ENCODE measurements around the gene HOXA10. TPM values are rescaled to one million over a fixed set of nuclear protein-coding genes. Genes with fewer than 3 reads are reported as not detected.

Gene HOXA10
- total and polyA plus RNA-seq, 9 donors: 21.2 to 36.0 (median 30.4) TPM

GRCh38 chr7:27172315-27172774 lies 1.8 kb downstream of the HOXA10 start:
- no peak for DNase-seq
- peaks cover 15% of the 10 kb centered on the region for H3K36me3 ChIP-seq (ENCODE audit: control insufficient read depth, insufficient read depth, low read length)
- H3K9me3 ChIP-seq (replicated peaks; ENCODE audit: control insufficient read depth, low read depth, low read length): no peaks in the 10 kb centered on the region
- peaks cover 76% of the 10 kb centered on the region for H3K27me3 ChIP-seq (ENCODE audit: control insufficient read depth, insufficient read depth, low read length)
- WGBS (ENCODE audit: insufficient coverage): 4% methylated on average over 9 of the region's 10 CpGs
- peak overlapping the region; percentile 72 for H3K4me3 ChIP-seq (ENCODE audit: low read length)
- H3K4me1 ChIP-seq (ENCODE audit: control insufficient read depth, insufficient read depth, low read length): peaks cover 65% of the 10 kb centered on the region
- peak overlapping the region; percentile 98 for H3K27ac ChIP-seq (ENCODE audit: low read length)

- Histone ChIP-seq H3K36me3 (ENCODE audit: control insufficient read depth, insufficient read depth, low read length) (peaks cover 15% of the 10 kb centered on the region), H3K27ac (ENCODE audit: low read length) (peak overlapping the region; percentile 98), H3K4me3 (ENCODE audit: low read length) (peak overlapping the region; percentile 72), H3K9me3 (replicated peaks; ENCODE audit: control insufficient read depth, low read depth, low read length) (no peaks in the 10 kb centered on the region), H3K27me3 (ENCODE audit: control insufficient read depth, insufficient read depth, low read length) (peaks cover 76% of the 10 kb centered on the region), H3K4me1 (ENCODE audit: control insufficient read depth, insufficient read depth, low read length) (peaks cover 65% of the 10 kb centered on the region)
- DNase-seq: peak; percentile 70
- 4% methylated on average over 25 of the region's 30 CpGs for WGBS (ENCODE audit: insufficient coverage)
These were observed 2.3 kb downstream of the HOXA10 start for GRCh38 chr7:27171637-27172314.

GRCh38 chr7:27171325-27171636 lies 2.8 kb downstream of the HOXA10 start:
- peaks cover 15% of the 10 kb centered on the region for H3K36me3 ChIP-seq (ENCODE audit: control insufficient read depth, insufficient read depth, low read length)
- peak overlapping the region; percentile 98 for H3K27ac ChIP-seq (ENCODE audit: low read length)
- 5% methylated on average over 6 of the region's 8 CpGs for WGBS (ENCODE audit: insufficient coverage)
- no peak for DNase-seq
- peak overlapping the region; percentile 72 for H3K4me3 ChIP-seq (ENCODE audit: low read length)
- H3K27me3 ChIP-seq (ENCODE audit: control insufficient read depth, insufficient read depth, low read length): peaks cover 78% of the 10 kb centered on the region
- H3K4me1 ChIP-seq (ENCODE audit: control insufficient read depth, insufficient read depth, low read length): peaks cover 66% of the 10 kb centered on the region
- H3K9me3 ChIP-seq (replicated peaks; ENCODE audit: control insufficient read depth, low read depth, low read length): no peaks in the 10 kb centered on the region

DNA sequence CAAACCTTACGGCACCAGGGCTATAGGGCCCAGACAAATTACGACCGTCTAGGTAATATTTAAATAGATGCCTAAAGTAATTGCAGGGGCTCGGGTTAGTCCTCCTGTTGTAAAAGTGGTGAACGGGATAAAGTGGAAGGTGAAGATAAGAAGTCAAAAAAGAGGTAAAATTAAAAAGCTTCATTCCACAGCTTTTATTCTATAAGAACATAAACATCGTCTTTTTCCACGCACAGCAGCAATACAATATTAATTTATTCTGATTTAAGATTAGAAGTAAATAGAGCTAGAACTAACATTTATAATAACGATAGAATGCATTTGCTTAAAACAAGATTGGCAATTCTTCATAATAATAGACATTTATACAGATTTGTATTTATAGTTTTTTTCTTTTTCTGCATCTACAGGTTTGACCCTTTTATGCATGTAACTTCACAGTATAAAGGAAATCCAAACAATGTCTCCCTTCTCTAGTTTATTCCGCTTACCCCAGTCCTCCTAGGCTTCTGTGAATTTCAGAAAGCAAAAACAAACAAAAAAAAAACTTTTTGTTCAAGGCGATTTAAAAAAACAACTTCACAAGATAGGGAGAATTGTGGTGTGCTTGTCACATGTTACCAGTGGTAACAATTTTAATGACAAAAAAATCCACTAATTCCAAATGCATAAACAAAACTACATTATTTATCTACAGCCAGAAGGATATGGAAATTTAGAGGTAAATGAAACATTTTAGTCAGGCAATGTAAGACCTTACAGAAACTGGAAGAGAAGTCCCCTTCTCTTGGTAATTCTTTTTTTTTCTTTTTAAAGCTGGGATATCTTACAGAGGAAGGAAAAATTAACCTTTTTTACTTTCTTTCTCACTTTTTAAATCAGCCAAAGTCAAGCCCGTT lies 3.4 kb downstream of the HOXA10 start:
- Histone ChIP-seq H3K36me3 (ENCODE audit: control insufficient read depth, insufficient read depth, low read length) (peaks cover 15% of the 10 kb centered on the region), H3K9me3 (replicated peaks; ENCODE audit: control insufficient read depth, low read depth, low read length) (no peaks in the 10 kb centered on the region), H3K4me3 (ENCODE audit: low read length) (peak overlapping the region; percentile 72), H3K27me3 (ENCODE audit: control insufficient read depth, insufficient read depth, low read length) (peaks cover 78% of the 10 kb centered on the region), H3K27ac (ENCODE audit: low read length) (peak overlapping the region; percentile 98), H3K4me1 (ENCODE audit: control insufficient read depth, insufficient read depth, low read length) (peaks cover 66% of the 10 kb centered on the region)
- no CpG with 5 or more reads among the region's 11 CpGs for WGBS (ENCODE audit: insufficient coverage)
- no peak for DNase-seq

GRCh38 chr7:27169658-27170425 lies 4.3 kb downstream of the HOXA10 start:
- no peaks in the 10 kb centered on the region for H3K9me3 ChIP-seq (replicated peaks; ENCODE audit: control insufficient read depth, low read depth, low read length)
- peak overlapping the region; percentile 72 for H3K4me3 ChIP-seq (ENCODE audit: low read length)
- peak overlapping the region; percentile 98 for H3K27ac ChIP-seq (ENCODE audit: low read length)
- peaks cover 73% of the 10 kb centered on the region for H3K27me3 ChIP-seq (ENCODE audit: control insufficient read depth, insufficient read depth, low read length)
- DNase-seq: peak; percentile 71
- H3K36me3 ChIP-seq (ENCODE audit: control insufficient read depth, insufficient read depth, low read length): peaks cover 15% of the 10 kb centered on the region
- WGBS (ENCODE audit: insufficient coverage): under 1% methylated on average over 24 of the region's 46 CpGs
- peaks cover 60% of the 10 kb centered on the region for H3K4me1 ChIP-seq (ENCODE audit: control insufficient read depth, insufficient read depth, low read length)

- Histone ChIP-seq H3K9me3 (replicated peaks; ENCODE audit: control insufficient read depth, low read depth, low read length) (no peaks in the 10 kb centered on the region), H3K4me3 (ENCODE audit: low read length) (peak overlapping the region; percentile 72), H3K4me1 (ENCODE audit: control insufficient read depth, insufficient read depth, low read length) (peaks cover 59% of the 10 kb centered on the region), H3K27me3 (ENCODE audit: control insufficient read depth, insufficient read depth, low read length) (peaks cover 75% of the 10 kb centered on the region), H3K27ac (ENCODE audit: low read length) (peak overlapping the region; percentile 98), H3K36me3 (ENCODE audit: control insufficient read depth, insufficient read depth, low read length) (peaks cover 15% of the 10 kb centered on the region)
- WGBS (ENCODE audit: insufficient coverage): 3% methylated on average over 20 of the region's 25 CpGs
- DNase-seq: peak; percentile 91
These were observed 5.7 kb downstream of the HOXA10 start for GRCh38 chr7:27168265-27168947.

DNA sequence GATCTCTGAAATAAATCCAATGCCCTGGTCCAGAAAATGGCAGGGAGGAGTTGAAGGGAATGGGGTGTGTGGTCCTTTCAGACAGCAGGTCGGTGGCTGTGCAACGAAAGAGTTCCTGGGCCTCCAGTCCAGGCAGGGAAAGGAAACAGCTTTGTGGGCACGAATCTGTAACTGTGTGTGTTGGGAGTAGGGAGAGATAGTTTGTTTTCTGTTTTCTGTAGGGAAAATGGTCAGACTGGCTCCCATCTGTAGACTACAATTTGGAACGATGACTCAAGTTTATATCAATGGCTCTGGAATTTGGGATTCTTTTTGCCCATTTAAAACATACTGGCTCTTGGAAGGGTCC lies 6.2 kb downstream of the HOXA10 start:
- Histone ChIP-seq H3K27me3 (ENCODE audit: control insufficient read depth, insufficient read depth, low read length) (peaks cover 74% of the 10 kb centered on the region), H3K36me3 (ENCODE audit: control insufficient read depth, insufficient read depth, low read length) (peaks cover 18% of the 10 kb centered on the region), H3K4me1 (ENCODE audit: control insufficient read depth, insufficient read depth, low read length) (peaks cover 59% of the 10 kb centered on the region), H3K9me3 (replicated peaks; ENCODE audit: control insufficient read depth, low read depth, low read length) (no peaks in the 10 kb centered on the region), H3K27ac (ENCODE audit: low read length) (peak overlapping the region; percentile 98), H3K4me3 (ENCODE audit: low read length) (peak overlapping the region; percentile 72)
- WGBS (ENCODE audit: insufficient coverage): 21% methylated on average over 2 of the region's 4 CpGs
- peak; percentile 59 for DNase-seq

DNA sequence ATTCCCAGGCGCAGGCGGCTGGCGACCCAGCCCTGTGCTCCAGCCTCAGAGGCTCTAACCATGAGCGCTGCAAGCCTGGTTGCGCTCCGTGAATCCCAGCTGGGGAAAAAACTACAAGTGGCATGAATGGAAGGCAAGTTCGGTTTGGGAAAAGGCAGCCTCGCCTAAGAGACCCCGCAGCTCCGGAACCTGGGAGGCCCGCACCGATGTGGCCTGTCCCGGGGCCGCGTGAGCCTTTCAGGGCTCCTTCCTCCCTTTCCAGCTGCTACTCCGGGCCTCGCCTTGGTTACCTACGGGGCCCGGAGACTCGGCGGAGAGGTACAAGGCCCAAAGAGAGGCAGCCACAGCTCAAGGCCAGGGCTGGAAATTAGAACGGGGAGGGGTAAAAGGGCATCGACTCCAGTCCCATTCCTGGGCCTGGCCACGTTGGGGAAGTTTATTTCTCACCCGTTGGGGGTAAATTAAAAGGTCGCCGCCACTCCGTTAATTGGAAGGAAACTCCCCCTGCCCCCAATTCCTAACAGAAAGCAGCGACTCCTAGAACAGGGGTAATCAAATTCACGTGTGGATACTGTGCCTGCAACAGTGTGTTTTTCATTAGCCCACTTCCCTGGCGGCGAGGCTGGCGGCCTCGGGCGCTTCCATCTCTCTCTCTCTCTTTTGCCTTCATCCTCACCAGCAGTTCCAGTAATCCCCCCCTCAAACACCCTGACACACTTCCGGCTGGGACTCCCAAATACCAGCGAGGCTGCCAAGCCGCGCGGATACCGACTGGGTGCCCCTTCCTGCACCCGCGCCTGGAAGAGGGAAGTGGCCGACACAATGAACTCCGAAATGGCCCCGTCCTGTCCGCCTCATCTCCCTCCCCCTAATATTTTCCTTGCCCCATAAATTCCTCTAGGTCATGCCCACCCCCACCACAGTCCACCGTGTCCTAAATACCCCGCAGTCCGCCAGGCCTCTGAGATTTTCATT lies 7.3 kb downstream of the HOXA10 start:
- H3K27me3 ChIP-seq (ENCODE audit: control insufficient read depth, insufficient read depth, low read length): peaks cover 65% of the 10 kb centered on the region

More for the DNA sequence above, 7.3 kb downstream of the HOXA10 start:
- Histone ChIP-seq H3K4me1 (ENCODE audit: control insufficient read depth, insufficient read depth, low read length) (peaks cover 55% of the 10 kb centered on the region), H3K27ac (ENCODE audit: low read length) (peak overlapping the region; percentile 98), H3K4me3 (ENCODE audit: low read length) (peak overlapping the region; percentile 72), H3K9me3 (replicated peaks; ENCODE audit: control insufficient read depth, low read depth, low read length) (no peaks in the 10 kb centered on the region), H3K36me3 (ENCODE audit: control insufficient read depth, insufficient read depth, low read length) (peaks cover 18% of the 10 kb centered on the region)
- DNase-seq: peak; percentile 72
- WGBS (ENCODE audit: insufficient coverage): 8% methylated on average over 33 of the region's 50 CpGs
